HepG2 (cell line): ENCODE data around the gene HYAL1. TPM values are rescaled to one million over a fixed set of nuclear protein-coding genes. Genes with fewer than 3 reads are reported as not detected.

Source experiments
- ATAC-seq: fragments of 200-7000 bp; cut with Tn5 transposase; 3 replicates; pipeline ENCODE4 v1.9.1; 2020; ENCODE audit warnings: mild to moderate bottlenecking, moderate library complexity
- BruUV-seq: library from RNA; stranded (reverse); fragments of 400-500 nt; replicated peaks from 2 replicates; lab custom pipeline; 2021; lab: Mats Ljungman, UMichigan
- CTCF ChIA-PET: fragments of 300-600 bp; formaldehyde crosslinking; extraction: SDS; loops from one replicate; lab custom pipeline; 2021; ENCODE audit warnings: low total read pairs, inconsistent platforms, low intra/inter-chr PET ratio; lab: Yijun Ruan, JAX
- POLR2A ChIA-PET: fragments of 350-600 bp; sonication (Branson Sonifier 250); formaldehyde crosslinking; loops from one replicate; lab custom pipeline; 2020; ENCODE audit warnings: antibody characterized with exemption, inconsistent platforms; lab: Yijun Ruan, JAX
- DNase-seq: peaks from one replicate; pipeline ENCODE4 v3.0.0-alpha.2; 2015; ENCODE audit warnings: low spot score
- FAIRE-seq: peaks from 3 replicates; lab custom pipeline; 2011; peaks lifted over from hg19 to GRCh38; lab: Jason Lieb, UNC
- H2AFZ ChIP-seq: one replicate; pipeline ENCODE4 v1.6.1; 2011; ENCODE audit warnings: low read length, inconsistent platforms
- H3K27ac ChIP-seq: fragments of 300-600 bp; 3 replicates; pipeline ENCODE4 v1.8.0; 2011; ENCODE audit warnings: mixed run types, mild to moderate bottlenecking, mixed read lengths, low read length, inconsistent platforms; ENCODE audit not compliant: insufficient read depth; ENCODE audit errors: extremely low read length
- H3K27me3 ChIP-seq, 2 experiments: fragments of 200-600 bp in 1 of 2; 2 replicates in 1 of 2; 3 replicates in 1 of 2; pipeline versions ENCODE4 v1.6.0 to v1.8.0; 2011; ENCODE audit warnings: low read length in 2 of 2, mild to moderate bottlenecking in 2 of 2, moderate library complexity in 2 of 2, inconsistent platforms in 1 of 2; ENCODE audit not compliant: insufficient read depth in 2 of 2, control insufficient read depth in 1 of 2
- H3K36me3 ChIP-seq, 2 experiments: fragments of 200-600 bp in 1 of 2; replicated peaks in 1 of 2; 2 replicates in 1 of 2; 3 replicates in 1 of 2; pipeline versions ENCODE4 v1.5.1 to v1.8.0; 2011; ENCODE audit warnings: low read length in 2 of 2, inconsistent platforms in 1 of 2; ENCODE audit not compliant: insufficient read depth in 2 of 2, control insufficient read depth in 1 of 2
- H3K4me1 ChIP-seq: 2 replicates; pipeline ENCODE4 v1.5.1; 2012; ENCODE audit warnings: low read length, inconsistent platforms; ENCODE audit not compliant: insufficient read depth
- H3K4me2 ChIP-seq: 2 replicates; pipeline ENCODE4 v1.6.0; 2011; ENCODE audit warnings: low read depth, low read length, inconsistent platforms
- H3K4me3 ChIP-seq, 3 experiments: fragments of 200-600 bp in 1 of 3; sonication (generic), shearing (Covaris generic) in 1 of 3; replicated peaks in 1 of 3; 2 replicates each; pipeline ENCODE4 v1.5.1; 2011 to 2016; ENCODE audit warnings: low read length in 3 of 3, inconsistent platforms in 2 of 3, low read depth in 2 of 3, mild to moderate bottlenecking in 2 of 3, control low read depth in 1 of 3, mixed read lengths in 1 of 3; ENCODE audit not compliant: insufficient read depth in 1 of 3
- H3K79me2 ChIP-seq: one replicate; pipeline ENCODE4 v1.6.1; 2011; ENCODE audit warnings: low read length, inconsistent platforms; ENCODE audit not compliant: insufficient read depth
- H3K9ac ChIP-seq: 2 replicates; pipeline ENCODE4 v1.6.0; 2011; ENCODE audit warnings: mild to moderate bottlenecking, low read depth, low read length, inconsistent platforms; ENCODE audit not compliant: insufficient read depth
- H3K9me3 ChIP-seq: 2 replicates; pipeline ENCODE4 v1.5.1; 2012; ENCODE audit warnings: mild to moderate bottlenecking, low read length
- H4K20me1 ChIP-seq: 2 replicates; pipeline ENCODE4 v1.6.0; 2011; ENCODE audit warnings: inconsistent platforms, mild to moderate bottlenecking, low read length, moderate library complexity; ENCODE audit not compliant: insufficient read depth
- CCAR2 ChIP-seq: fragments of 200-400 bp; formaldehyde crosslinking; optimal IDR thresholded peaks from 2 replicates; pipeline ENCODE3; 2018; ENCODE audit warnings: low read depth, mild to moderate bottlenecking, low read length, moderate library complexity
- DMAP1 ChIP-seq: IDR thresholded peaks from 2 replicates; pipeline ENCODE4 v1.6.1; 2016
- DNMT3B ChIP-seq: conservative IDR thresholded peaks from 2 replicates; pipeline ENCODE4 v1.6.1; 2016; ENCODE audit warnings: missing biosample characterization, control low read depth
- FOXJ3 ChIP-seq: sonication (generic); formaldehyde crosslinking; IDR thresholded peaks from 2 replicates; pipeline ENCODE4 v1.4.0; 2020; ENCODE audit warnings: missing genetic modification reagents, mild to moderate bottlenecking, borderline replicate concordance
- HOXA7 ChIP-seq: sonication (generic); formaldehyde crosslinking; IDR thresholded peaks from 2 replicates; pipeline ENCODE4 v1.8.1; 2022; ENCODE audit warnings: mild to moderate bottlenecking, missing genetic modification reagents, moderate library complexity
- KDM5A ChIP-seq: fragments of 200-600 bp; sonication (generic); IDR thresholded peaks from 2 replicates; pipeline ENCODE4 v1.7.0; 2018; ENCODE audit warnings: antibody characterized with exemption, mild to moderate bottlenecking, low read length, borderline replicate concordance
- KLF12 ChIP-seq: sonication (generic); formaldehyde crosslinking; IDR thresholded peaks from 2 replicates; pipeline ENCODE4 v1.4.0; 2020; ENCODE audit warnings: missing genetic modification reagents, borderline replicate concordance
- KLF15 ChIP-seq: sonication (generic); formaldehyde crosslinking; IDR thresholded peaks from 2 replicates; pipeline ENCODE4 v1.8.1; 2023; ENCODE audit warnings: borderline replicate concordance, mild to moderate bottlenecking, inconsistent platforms, missing genetic modification reagents, mixed read lengths
- RBM22 ChIP-seq: fragments of 200-400 bp; formaldehyde crosslinking; optimal IDR thresholded peaks from 2 replicates; pipeline ENCODE3; 2017; ENCODE audit warnings: mild to moderate bottlenecking, low read length, moderate library complexity
- SALL1 ChIP-seq: sonication (generic); formaldehyde crosslinking; IDR thresholded peaks from 2 replicates; pipeline ENCODE4 v1.8.0; 2022; ENCODE audit warnings: mild to moderate bottlenecking, missing genetic modification reagents
- ZNF138 ChIP-seq: sonication (generic); formaldehyde crosslinking; IDR thresholded peaks from 2 replicates; pipeline ENCODE4 v1.5.0; 2020; ENCODE audit warnings: mild to moderate bottlenecking, low read depth, missing genetic modification reagents
- ZNF446 ChIP-seq: sonication (generic); formaldehyde crosslinking; IDR thresholded peaks from 2 replicates; pipeline ENCODE4 v1.5.0; 2020; ENCODE audit warnings: mild to moderate bottlenecking, missing genetic modification reagents
- ZNF460 ChIP-seq: sonication (generic); formaldehyde crosslinking; IDR thresholded peaks from 2 replicates; pipeline ENCODE4 v1.5.1; 2020; ENCODE audit warnings: missing genetic modification reagents, mild to moderate bottlenecking, borderline replicate concordance
- ZNF557 ChIP-seq: sonication (generic); formaldehyde crosslinking; IDR thresholded peaks from 2 replicates; pipeline ENCODE4 v1.4.0; 2020; ENCODE audit warnings: missing genetic modification reagents
- ZNF713 ChIP-seq: sonication (generic); formaldehyde crosslinking; IDR thresholded peaks from 2 replicates; pipeline ENCODE4 v1.4.0; 2020; ENCODE audit warnings: mild to moderate bottlenecking, missing genetic modification reagents
- WGBS: methylation state at CpG from one replicate; pipeline ENCODE4 v1.1.6; 2017; ENCODE audit warnings: low lambda C conversion rate; 5-methylcytosine and 5-hydroxymethylcytosine counted together
- in situ Hi-C: cut with HindIII; loops from 2 replicates; pipeline ENCODE4 v1.10.0; 2017; ENCODE audit warnings: low pct_unique_long_range_greater_than_20kb; ENCODE audit not compliant: extremely low pct_ligation_motif_present
- intact Hi-C: fragments of 100-400 bp; cut with micrococcal nuclease; formaldehyde crosslinking; loops from one replicate; pipeline ENCODE4 v1.10.0; 2022; ENCODE audit not compliant: unreplicated experiment
- polyA plus RNA-seq, 8 experiments: library from polyadenylated mRNA; depleted of rRNA in 3 of 8; stranded (reverse) in 7 of 8; unstranded in 1 of 8; fragments of >200 nt; fragmentation: Illumina TruSeq in 4 of 8; extraction: Trizol in 4 of 8; gene quantifications; 2 replicates each; pipeline versions ENCODE4 v1.2.1 to v1.2.3, GENCODE V29; 2011 to 2016; ENCODE audit warnings: low read depth in 4 of 8, missing spikeins in 1 of 8, mixed read lengths in 1 of 8; ENCODE audit not compliant: insufficient read depth in 1 of 8
- total RNA-seq, 5 experiments: library from RNA; depleted of rRNA; stranded (reverse); fragments of >200 nt; fragmentation: Illumina TruSeq; extraction: Trizol; gene quantifications; 2 replicates each; pipeline ENCODE4 v1.2.3, GENCODE V29; 2016; ENCODE audit warnings: low read depth in 1 of 5
- TF ChIP-seq, protein P1 (sequence below): IDR thresholded peaks from 2 replicates; pipeline ENCODE4 v1.6.1; 2016; ENCODE audit warnings: low read depth, missing genetic modification reagents, missing compliant biosample characterization
- TF ChIP-seq, protein P2 (sequence below): sonication (generic); formaldehyde crosslinking; IDR thresholded peaks from 2 replicates; pipeline ENCODE4 v1.4.0; 2020; ENCODE audit warnings: mild to moderate bottlenecking, low read depth, missing genetic modification reagents
- TF ChIP-seq, protein P3 (sequence below): sonication (generic); formaldehyde crosslinking; IDR thresholded peaks from 2 replicates; pipeline ENCODE4 v1.8.1; 2023; ENCODE audit warnings: mild to moderate bottlenecking, missing genetic modification reagents, borderline replicate concordance

Gene HYAL1
- total and polyA plus RNA-seq, 2 of the 13 experiments (the other 11 are each of a cell fraction or from before 2014, with no cell fraction given): 76.5 to 193 TPM

DNA sequence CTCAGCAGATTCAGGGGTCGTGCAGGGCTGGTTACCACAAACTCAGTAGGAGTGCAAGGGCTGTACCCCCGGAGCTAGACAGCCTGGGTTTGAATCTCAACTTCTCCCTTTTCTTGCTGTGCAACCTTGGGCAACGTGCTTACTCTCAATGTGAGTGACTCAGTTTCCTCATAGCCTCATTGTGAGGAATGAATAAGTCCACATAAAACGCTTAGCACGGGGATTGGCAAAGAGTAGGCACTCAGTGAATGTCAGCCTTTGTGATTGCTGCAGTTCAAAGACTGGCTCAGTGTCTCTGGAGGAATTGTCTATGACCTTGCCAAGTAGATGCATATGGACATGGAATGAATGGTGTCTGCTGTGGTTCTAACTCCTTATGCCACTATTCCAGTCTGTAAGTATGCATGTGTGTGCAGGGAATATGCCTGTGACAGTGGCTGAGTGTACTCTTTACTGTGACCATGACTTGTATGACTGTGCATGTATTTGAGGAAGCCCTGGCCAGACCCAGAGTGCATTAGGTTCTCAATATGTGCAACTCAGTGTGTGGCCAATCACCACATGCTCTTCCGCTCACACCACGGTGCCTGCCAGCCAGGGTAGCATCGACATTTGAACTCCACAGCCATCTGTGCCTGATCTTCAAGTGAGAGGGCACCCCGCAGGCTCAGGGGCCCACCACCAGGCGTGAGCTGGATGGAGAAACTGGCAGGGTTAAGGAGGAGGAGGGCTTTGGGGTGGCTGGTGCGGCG is 3.3 kb downstream of the HYAL1 start:
- ATAC-seq (no peak), DNase-seq (no peak), FAIRE-seq (no peak)
- TF ChIP-seq CCAR2 (peak; percentile 73), KLF15 (no peak), ZNF446 (CRISPR knock-in tag) (0 out of 2 replicates have a peak, but pooled peaks have one; percentile 46), ZNF138 (CRISPR knock-in tag) (no peak), ZNF713 (CRISPR knock-in tag) (no peak), DMAP1 (CRISPR knock-in tag) (no peak), FOXJ3 (CRISPR knock-in tag) (no peak), KLF12 (CRISPR knock-in tag) (no peak), ZNF557 (CRISPR knock-in tag) (peak; percentile 15; the same call in 1 of the 2 replicates), HOXA7 (CRISPR knock-in tag) (0 out of 2 replicates have a peak, but pooled peaks have one; percentile 36), ZNF460 (no peak), RBM22 (peak; percentile 28), DNMT3B (CRISPR knock-in tag) (no peak), KDM5A (0 out of 2 replicates have a peak, but pooled peaks have one; percentile 0), SALL1 (CRISPR knock-in tag) (peak; percentile 27; the same call in 1 of the 2 replicates)
- TF ChIP-seq, protein P1, sequence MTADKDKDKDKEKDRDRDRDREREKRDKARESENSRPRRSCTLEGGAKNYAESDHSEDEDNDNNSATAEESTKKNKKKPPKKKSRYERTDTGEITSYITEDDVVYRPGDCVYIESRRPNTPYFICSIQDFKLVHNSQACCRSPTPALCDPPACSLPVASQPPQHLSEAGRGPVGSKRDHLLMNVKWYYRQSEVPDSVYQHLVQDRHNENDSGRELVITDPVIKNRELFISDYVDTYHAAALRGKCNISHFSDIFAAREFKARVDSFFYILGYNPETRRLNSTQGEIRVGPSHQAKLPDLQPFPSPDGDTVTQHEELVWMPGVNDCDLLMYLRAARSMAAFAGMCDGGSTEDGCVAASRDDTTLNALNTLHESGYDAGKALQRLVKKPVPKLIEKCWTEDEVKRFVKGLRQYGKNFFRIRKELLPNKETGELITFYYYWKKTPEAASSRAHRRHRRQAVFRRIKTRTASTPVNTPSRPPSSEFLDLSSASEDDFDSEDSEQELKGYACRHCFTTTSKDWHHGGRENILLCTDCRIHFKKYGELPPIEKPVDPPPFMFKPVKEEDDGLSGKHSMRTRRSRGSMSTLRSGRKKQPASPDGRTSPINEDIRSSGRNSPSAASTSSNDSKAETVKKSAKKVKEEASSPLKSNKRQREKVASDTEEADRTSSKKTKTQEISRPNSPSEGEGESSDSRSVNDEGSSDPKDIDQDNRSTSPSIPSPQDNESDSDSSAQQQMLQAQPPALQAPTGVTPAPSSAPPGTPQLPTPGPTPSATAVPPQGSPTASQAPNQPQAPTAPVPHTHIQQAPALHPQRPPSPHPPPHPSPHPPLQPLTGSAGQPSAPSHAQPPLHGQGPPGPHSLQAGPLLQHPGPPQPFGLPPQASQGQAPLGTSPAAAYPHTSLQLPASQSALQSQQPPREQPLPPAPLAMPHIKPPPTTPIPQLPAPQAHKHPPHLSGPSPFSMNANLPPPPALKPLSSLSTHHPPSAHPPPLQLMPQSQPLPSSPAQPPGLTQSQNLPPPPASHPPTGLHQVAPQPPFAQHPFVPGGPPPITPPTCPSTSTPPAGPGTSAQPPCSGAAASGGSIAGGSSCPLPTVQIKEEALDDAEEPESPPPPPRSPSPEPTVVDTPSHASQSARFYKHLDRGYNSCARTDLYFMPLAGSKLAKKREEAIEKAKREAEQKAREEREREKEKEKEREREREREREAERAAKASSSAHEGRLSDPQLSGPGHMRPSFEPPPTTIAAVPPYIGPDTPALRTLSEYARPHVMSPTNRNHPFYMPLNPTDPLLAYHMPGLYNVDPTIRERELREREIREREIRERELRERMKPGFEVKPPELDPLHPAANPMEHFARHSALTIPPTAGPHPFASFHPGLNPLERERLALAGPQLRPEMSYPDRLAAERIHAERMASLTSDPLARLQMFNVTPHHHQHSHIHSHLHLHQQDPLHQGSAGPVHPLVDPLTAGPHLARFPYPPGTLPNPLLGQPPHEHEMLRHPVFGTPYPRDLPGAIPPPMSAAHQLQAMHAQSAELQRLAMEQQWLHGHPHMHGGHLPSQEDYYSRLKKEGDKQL (CRISPR knock-in tag): no peak
- TF ChIP-seq, protein P2, sequence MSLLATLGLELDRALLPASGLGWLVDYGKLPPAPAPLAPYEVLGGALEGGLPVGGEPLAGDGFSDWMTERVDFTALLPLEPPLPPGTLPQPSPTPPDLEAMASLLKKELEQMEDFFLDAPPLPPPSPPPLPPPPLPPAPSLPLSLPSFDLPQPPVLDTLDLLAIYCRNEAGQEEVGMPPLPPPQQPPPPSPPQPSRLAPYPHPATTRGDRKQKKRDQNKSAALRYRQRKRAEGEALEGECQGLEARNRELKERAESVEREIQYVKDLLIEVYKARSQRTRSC (CRISPR knock-in tag): no peak
- TF ChIP-seq, protein P3, sequence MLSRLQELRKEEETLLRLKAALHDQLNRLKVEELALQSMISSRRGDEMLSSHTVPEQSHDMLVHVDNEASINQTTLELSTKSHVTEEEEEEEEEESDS (CRISPR knock-in tag): no peak

More for the DNA sequence above, 3.3 kb downstream of the HYAL1 start:
- H3K27ac ChIP-seq: peak overlapping the region; percentile 87
- no peaks in the 10 kb centered on the region for H3K9me3 ChIP-seq
- H3K36me3 ChIP-seq: peaks cover 1 to 3% of the 10 kb centered on the region in 2 experiments; a peak in 2 of 5 replicates
- TSS peak; percentile 92 for BruUV-seq
- ChIA-PET CTCF (interaction anchor here (1.5 kb wide), 1 partner anchor 21 kb away, joined by 3 read pairs; no protein-coding TSS in a partner anchor), POLR2A (interaction anchor here (0.5 to 7.9 kb wide), 26 partner anchors 7 to 105 kb away, joined by 3 to 222 read pairs (median 6); partner anchors contain the start of genes CYB561D2, GNAI2, HYAL2 and IFRD2)
- no peaks in the 10 kb centered on the region; a peak in 1 of 5 replicates for H3K27me3 ChIP-seq
- peaks cover 36% of the 10 kb centered on the region for H3K79me2 ChIP-seq
- H3K4me3 ChIP-seq: peak overlapping the region; percentile 48 to 53 (median 50)
- peak overlapping the region; percentile 86 for H3K4me2 ChIP-seq
- H3K4me1 ChIP-seq: peaks cover 61% of the 10 kb centered on the region
- in situ Hi-C loops: no loop called here
- H2AFZ ChIP-seq: no peak overlapping the region
- 66% methylated on average over 11 of the region's 12 CpGs for WGBS
- H3K9ac ChIP-seq: peak overlapping the region; percentile 63
- H4K20me1 ChIP-seq: peaks cover 11% of the 10 kb centered on the region
- intact Hi-C loops: loop anchor here (1.0 to 5.0 kb wide), 2 partner anchors 21 to 38 kb away; no protein-coding TSS in a partner anchor
